ENCODE data around the gene MRPL49.
A peak's percentile ranks its signal among the peaks of the same experiment; 100 is the strongest.
"Not testable (repeated sequence)": the region's sequence is repeated elsewhere in the genome, so short reads cannot be mapped to it uniquely, and the experiment has no call there.

The MRPL49 gene

DNA sequence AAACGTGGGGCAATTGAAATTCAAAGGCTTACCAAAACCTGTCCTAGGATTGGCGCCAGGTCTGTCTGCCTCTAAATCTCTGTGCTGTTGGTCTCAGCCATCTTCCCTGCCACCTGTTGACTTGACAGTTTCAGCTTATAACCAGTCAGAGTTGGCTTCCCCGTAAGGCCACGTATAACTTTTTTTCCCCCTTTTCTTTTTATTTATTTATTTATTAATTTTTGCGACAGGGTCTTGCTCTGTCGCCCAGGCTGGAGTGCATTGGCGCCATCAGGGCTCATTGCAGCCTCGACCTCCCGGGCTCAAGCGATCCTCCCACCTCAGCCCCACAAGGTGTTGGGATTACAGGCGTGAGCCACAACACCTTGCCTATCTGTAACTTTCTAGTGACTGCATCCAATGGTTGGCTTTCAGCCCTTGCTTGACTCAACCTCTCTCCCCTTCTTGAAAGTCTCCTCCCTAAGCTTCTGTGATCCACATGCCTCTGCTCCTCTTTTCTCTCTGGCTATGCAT, 13.6 kb downstream of the MRPL49 start:
- H3K4me1 ChIP-seq (ENCODE audit: control insufficient read depth, insufficient read depth, low read length, poor library complexity, severe bottlenecking), result peaks cover 9% of the 10 kb centered on the region
- peak overlapping the region; percentile 99 for H3K4me3 ChIP-seq (ENCODE audit: extremely low read depth, insufficient read depth, low read length, poor library complexity, severe bottlenecking)
- peaks cover 24% of the 10 kb centered on the region for H3K36me3 ChIP-seq (ENCODE audit: control insufficient read depth, insufficient read depth, low read length)
- 70 to 76% methylated on average over 8 to 9 of the region's 11 CpGs for WGBS, 2 experiments (ENCODE audit: insufficient coverage in 2 of 2)
- H3K9me3 ChIP-seq (ENCODE audit: control insufficient read depth, low read length), result no peaks in the 10 kb centered on the region
- peak overlapping the region; percentile 98 for H3K27ac ChIP-seq (ENCODE audit: low read depth, low read length, severe bottlenecking)

DNA sequence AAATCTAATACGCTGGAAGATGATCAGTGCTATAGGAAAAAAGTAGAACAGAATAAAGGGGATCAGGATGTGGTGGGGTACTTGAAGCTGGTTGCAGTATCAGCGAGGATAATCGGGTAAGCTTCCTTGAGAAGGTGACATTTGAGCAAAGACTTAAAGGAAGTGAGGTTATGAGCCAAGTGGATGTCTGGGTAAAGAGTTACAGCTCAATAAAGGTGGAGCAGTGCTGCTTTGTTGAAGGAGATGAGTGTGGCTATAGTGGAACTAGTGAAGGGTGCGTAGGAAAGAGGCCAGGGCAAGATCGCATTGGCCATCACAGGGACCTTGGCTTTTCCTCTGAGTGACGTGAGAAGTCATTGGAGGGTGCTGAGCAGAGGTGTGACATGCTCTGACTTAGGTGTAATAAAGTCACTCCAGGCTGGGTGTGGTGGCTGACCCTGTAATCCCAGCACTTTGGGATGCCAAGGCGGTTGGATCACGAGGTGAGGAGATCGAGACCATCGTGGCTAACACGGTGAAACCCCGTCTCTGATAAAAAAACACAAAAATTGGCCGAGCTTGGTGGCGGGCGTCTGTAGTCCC, 14.5 kb downstream of the MRPL49 start:
- Histone ChIP-seq H3K36me3 (ENCODE audit: control insufficient read depth, insufficient read depth, low read length) (peaks cover 15% of the 10 kb centered on the region), H3K4me3 (ENCODE audit: extremely low read depth, insufficient read depth, low read length, poor library complexity, severe bottlenecking) (no peak overlapping the region), H3K4me1 (ENCODE audit: control insufficient read depth, insufficient read depth, low read length, poor library complexity, severe bottlenecking) (peaks cover 9% of the 10 kb centered on the region), H3K9me3 (ENCODE audit: control insufficient read depth, low read length) (no peaks in the 10 kb centered on the region), H3K27ac (ENCODE audit: low read depth, low read length, severe bottlenecking) (no peak overlapping the region)
- 89 to 90% methylated on average over 14 to 15 of the region's 15 CpGs for WGBS, 2 experiments (ENCODE audit: insufficient coverage in 2 of 2)

DNA sequence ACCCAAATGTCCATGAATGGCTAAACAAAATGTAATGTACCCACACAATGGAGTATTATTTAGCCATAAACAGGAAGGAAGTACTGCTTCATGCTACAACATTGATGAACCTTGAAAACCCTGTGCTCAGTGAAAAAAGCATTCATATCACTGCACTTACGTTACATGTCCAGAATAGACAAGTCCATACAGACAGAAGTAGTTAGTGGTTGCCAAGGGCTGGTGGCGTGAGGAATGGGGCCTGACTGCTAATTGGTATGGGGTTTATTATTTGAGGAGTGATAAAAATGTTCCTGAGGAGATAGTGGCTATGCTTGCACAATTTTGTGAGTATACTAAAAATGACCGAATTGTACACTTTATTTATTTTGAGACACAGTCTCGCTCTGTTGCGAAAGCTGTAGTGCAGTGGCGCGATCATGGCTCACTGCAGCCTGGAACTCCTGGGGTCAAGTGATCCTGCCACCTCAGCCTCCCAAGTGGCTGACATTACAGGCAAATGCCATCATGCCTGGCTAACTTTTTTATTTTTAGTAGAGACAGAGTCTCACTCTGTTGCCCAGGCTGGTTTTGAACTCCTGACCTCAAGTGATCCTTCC, 19.9 kb downstream of the MRPL49 start:
- 91 to 93% methylated on average over 6 of the region's 7 CpGs for WGBS, 2 experiments (ENCODE audit: insufficient coverage in 2 of 2)
- no peaks in the 10 kb centered on the region for H3K36me3 ChIP-seq (ENCODE audit: control insufficient read depth, insufficient read depth, low read length)
- peaks cover 8% of the 10 kb centered on the region for H3K9me3 ChIP-seq (ENCODE audit: control insufficient read depth, low read length)
- H3K4me1 ChIP-seq (ENCODE audit: control insufficient read depth, insufficient read depth, low read length, poor library complexity, severe bottlenecking), result no peaks in the 10 kb centered on the region
- H3K4me3 ChIP-seq (ENCODE audit: extremely low read depth, insufficient read depth, low read length, poor library complexity, severe bottlenecking), result no peak overlapping the region
- H3K27ac ChIP-seq (ENCODE audit: low read depth, low read length, severe bottlenecking), result no peak overlapping the region

DNA sequence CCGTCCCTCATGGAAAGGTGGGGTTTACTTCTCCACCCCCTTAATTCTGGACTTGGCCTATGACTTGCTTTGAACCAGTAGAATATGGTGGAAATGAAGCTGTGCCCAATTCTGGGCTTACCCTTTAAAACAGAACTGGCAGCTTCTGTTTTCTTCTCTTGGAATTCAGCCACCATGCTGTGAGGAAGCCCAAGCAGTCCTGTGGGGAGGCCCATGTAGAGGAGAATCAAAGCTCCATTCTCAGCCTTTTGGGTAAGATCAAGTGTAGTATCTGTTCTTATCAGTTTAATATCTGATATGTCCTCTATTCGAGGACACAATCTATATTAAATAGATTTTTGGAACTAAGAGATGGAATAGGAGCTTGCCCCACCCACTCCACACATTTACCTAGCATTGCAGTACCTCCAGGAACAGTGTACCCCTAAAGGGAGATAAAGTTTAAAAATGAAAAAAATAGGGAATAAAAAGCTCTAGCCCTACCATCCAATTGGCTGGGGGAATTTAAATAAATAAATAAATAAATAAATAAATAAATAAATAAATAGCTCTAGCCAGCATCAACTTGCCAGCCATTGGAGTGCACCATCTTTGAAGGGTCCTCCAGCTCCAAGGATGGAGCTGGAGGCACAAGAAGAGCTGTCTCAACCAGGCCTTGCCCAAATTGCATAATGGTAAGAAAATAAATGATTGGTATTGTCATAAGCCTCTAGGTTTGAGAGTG, 25.4 kb downstream of the MRPL49 start:
- Histone ChIP-seq H3K9me3 (ENCODE audit: control insufficient read depth, low read length) (peaks cover 13% of the 10 kb centered on the region), H3K4me3 (ENCODE audit: extremely low read depth, insufficient read depth, low read length, poor library complexity, severe bottlenecking) (no peak overlapping the region), H3K4me1 (ENCODE audit: control insufficient read depth, insufficient read depth, low read length, poor library complexity, severe bottlenecking) (peaks cover 6% of the 10 kb centered on the region), H3K36me3 (ENCODE audit: control insufficient read depth, insufficient read depth, low read length) (no peaks in the 10 kb centered on the region), H3K27ac (ENCODE audit: low read depth, low read length, severe bottlenecking) (no peak overlapping the region)
- WGBS, 2 experiments (ENCODE audit: insufficient coverage in 2 of 2), result no CpG with 5 or more reads among the region's 2 CpGs

DNA sequence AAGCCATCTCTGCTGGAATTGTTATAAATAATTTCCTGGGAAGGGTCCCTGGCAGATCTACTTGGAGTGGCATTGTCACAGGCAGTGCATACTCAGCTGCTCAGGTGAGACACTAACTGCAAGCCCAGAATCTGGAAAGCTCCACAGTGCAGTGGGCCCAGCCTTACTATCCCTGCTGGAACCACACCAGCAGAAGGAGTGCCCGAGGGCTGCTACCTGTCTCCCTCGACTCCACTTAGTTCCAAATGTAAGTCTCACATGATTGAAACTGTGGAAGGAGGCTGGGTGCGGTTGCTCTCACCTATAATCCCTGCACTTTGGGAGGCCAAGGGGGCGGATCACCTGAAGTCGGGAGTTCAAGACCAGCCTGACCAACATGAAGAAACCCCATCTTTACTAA, 26.5 kb downstream of the MRPL49 start:
- Histone ChIP-seq H3K9me3 (ENCODE audit: control insufficient read depth, low read length) (peaks cover 13% of the 10 kb centered on the region), H3K4me1 (ENCODE audit: control insufficient read depth, insufficient read depth, low read length, poor library complexity, severe bottlenecking) (peaks cover 6% of the 10 kb centered on the region), H3K27ac (ENCODE audit: low read depth, low read length, severe bottlenecking) (no peak overlapping the region), H3K36me3 (ENCODE audit: control insufficient read depth, insufficient read depth, low read length) (no peaks in the 10 kb centered on the region), H3K4me3 (ENCODE audit: extremely low read depth, insufficient read depth, low read length, poor library complexity, severe bottlenecking) (no peak overlapping the region)
- 85% methylated on average over 2 to 5 of the region's 5 CpGs for WGBS, 2 experiments (ENCODE audit: insufficient coverage in 2 of 2)

DNA sequence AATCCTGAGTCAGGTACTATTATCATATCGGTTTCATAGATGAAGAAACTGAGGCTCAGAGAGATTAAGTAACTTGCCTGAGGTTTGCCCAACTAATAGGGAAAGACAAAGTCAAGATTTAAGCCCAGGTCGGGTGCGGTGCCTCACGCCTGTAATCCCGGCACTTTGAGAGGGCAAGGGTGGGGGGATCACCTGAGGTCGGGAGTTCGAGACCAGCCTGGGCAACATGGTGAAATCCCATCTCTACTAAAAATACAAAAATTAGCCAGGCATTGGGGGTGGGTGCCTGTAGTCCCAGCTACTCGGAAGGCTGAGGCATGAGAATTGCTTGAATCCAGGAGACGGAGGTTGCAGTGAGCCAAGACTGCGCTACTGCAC, 28.0 kb downstream of the MRPL49 start:
- H3K27ac ChIP-seq (ENCODE audit: low read depth, low read length, severe bottlenecking), result not testable (repeated sequence)

DNA sequence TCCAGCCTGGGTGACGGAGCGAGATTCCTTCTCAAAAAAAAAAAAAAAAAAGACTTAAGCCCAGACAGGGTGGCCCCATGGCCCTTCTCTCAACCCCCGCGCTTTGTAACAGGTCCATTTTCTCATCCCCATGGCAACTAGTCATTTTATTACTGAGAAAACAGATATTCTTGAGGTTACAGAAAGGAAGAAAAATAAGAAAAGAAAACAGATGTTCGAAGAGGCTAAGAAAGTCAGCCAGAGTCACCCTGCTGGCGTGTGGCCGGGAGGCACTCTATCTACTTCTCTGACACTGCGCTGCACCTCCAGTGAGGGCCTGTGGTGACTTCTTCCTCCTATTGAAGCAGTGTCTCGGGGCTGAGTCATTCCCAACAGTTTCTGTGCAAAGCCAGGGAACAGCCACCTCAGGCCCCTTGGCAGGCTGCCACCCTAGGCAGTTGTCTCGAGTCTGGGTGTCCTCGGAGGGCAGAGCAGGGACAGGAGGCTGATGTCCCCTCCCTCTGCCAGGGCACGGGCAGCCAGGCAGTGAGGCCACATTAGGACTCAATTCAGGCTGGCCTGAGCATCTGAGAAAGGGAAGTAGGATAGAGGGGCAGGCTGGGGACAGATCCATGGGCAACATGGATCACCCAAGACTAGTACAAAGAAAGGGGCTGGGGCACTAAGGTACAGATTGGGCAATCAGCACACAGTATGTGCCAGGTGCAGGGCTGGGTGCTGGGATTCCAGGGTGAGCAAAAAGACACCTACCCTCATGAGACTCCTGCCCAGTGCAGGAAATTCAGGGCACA, 28.6 kb downstream of the MRPL49 start:
- 71 to 78% methylated on average over 9 of the region's 12 CpGs for WGBS, 2 experiments (ENCODE audit: insufficient coverage in 2 of 2)
- Histone ChIP-seq H3K4me3 (ENCODE audit: extremely low read depth, insufficient read depth, low read length, poor library complexity, severe bottlenecking) (no peak overlapping the region), H3K36me3 (ENCODE audit: control insufficient read depth, insufficient read depth, low read length) (no peaks in the 10 kb centered on the region), H3K4me1 (ENCODE audit: control insufficient read depth, insufficient read depth, low read length, poor library complexity, severe bottlenecking) (peaks cover 6% of the 10 kb centered on the region), H3K27ac (ENCODE audit: low read depth, low read length, severe bottlenecking) (no peak overlapping the region), H3K9me3 (ENCODE audit: control insufficient read depth, low read length) (peaks cover 13% of the 10 kb centered on the region)

More for the DNA sequence above, 28.0 kb downstream of the MRPL49 start:
- H3K4me3 ChIP-seq (ENCODE audit: extremely low read depth, insufficient read depth, low read length, poor library complexity, severe bottlenecking); H3K36me3 ChIP-seq (ENCODE audit: control insufficient read depth, insufficient read depth, low read length); H3K4me1 ChIP-seq (ENCODE audit: control insufficient read depth, insufficient read depth, low read length, poor library complexity, severe bottlenecking): not testable (repeated sequence)
- 84 to 97% methylated on average over 4 to 8 of the region's 10 CpGs for WGBS, 2 experiments (ENCODE audit: insufficient coverage in 2 of 2)
- peaks cover 13% of the 10 kb centered on the region for H3K9me3 ChIP-seq (ENCODE audit: control insufficient read depth, low read length)

DNA sequence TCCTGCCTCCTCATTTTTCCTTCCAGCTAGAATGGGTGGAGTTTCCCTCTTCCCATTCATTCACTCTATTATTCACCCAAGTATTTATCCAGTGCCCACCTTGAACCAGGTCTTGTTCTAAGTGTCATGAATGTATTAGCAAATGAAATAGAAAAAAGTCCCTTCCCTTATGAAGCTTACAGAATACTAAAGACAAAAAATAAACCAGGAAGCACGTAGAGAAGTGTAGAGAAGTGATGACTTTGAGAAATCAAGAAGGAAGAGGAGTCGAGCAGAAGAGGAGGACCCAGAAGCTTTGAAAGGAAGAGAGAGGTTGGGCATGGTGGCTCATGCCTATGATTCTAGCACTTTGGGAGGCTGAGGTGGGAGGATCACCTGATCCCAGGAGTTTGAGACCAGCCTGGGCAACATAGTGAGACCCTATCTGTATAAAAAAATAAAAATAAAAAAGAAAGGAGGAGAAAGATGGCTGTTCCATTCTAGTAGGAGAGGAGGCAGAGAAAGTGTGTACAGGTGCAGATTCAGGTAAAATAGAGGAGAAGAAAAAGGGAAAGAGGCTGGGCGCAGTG, 29.3 kb downstream of the MRPL49 start:
- H3K27ac ChIP-seq (ENCODE audit: low read depth, low read length, severe bottlenecking), result no peak overlapping the region
- no peak overlapping the region for H3K4me3 ChIP-seq (ENCODE audit: extremely low read depth, insufficient read depth, low read length, poor library complexity, severe bottlenecking)
- peaks cover 10% of the 10 kb centered on the region for H3K9me3 ChIP-seq (ENCODE audit: control insufficient read depth, low read length)
- peaks cover 6% of the 10 kb centered on the region for H3K4me1 ChIP-seq (ENCODE audit: control insufficient read depth, insufficient read depth, low read length, poor library complexity, severe bottlenecking)
- no peaks in the 10 kb centered on the region for H3K36me3 ChIP-seq (ENCODE audit: control insufficient read depth, insufficient read depth, low read length)
- 83 to 96% methylated on average over 2 of the region's 3 CpGs for WGBS, 2 experiments (ENCODE audit: insufficient coverage in 2 of 2)

DNA sequence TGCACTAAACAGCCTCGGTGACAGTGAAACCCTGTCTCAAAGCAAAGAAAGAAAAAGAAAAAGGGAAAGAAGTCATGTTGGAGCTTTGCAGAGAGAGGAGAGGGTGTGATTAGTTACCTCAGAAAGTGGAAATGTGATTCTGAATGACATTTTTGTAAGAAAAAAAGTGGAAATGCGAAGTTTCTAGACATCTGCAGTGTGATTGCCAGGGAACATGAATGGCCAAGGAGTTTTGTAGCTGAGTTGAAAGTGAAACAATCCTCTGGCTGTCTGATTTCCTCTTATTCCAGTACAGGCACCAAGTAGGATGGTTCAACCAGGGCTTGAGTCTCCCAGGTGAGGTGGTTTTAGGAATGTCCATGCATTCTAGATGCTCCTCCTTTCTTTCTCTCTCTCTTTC, 30.0 kb downstream of the MRPL49 start:
- 79 to 88% methylated on average over 2 of the region's 2 CpGs for WGBS, 2 experiments (ENCODE audit: insufficient coverage in 2 of 2)

DNA sequence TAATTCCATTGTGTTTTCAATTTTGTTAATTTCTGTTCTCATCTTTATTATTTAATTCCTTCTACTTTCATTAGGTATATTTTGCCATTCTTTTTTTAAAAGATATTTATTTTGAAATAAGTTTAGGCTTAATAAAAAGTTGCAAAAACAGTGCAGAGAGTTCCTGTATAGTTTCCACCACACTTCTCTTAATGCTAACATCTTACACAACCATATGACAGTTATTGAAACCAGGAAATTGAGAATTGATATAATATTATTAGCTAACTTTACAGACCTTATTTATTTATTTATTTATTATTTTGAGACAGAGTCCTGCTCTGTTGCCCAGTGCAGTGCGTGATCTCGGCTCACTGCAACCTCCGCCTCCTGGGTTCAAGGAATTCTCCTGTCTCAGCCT, 34.1 kb downstream of the MRPL49 start:
- Histone ChIP-seq H3K36me3 (ENCODE audit: control insufficient read depth, insufficient read depth, low read length) (no peaks in the 10 kb centered on the region), H3K4me3 (ENCODE audit: extremely low read depth, insufficient read depth, low read length, poor library complexity, severe bottlenecking) (no peak overlapping the region), H3K27ac (ENCODE audit: low read depth, low read length, severe bottlenecking) (no peak overlapping the region), H3K4me1 (ENCODE audit: control insufficient read depth, insufficient read depth, low read length, poor library complexity, severe bottlenecking) (no peaks in the 10 kb centered on the region), H3K9me3 (ENCODE audit: control insufficient read depth, low read length) (no peaks in the 10 kb centered on the region)
- 100% methylated on average over 2 of the region's 3 CpGs; no CpG with 5 or more reads in 1 of the 2 experiments for WGBS, 2 experiments (ENCODE audit: insufficient coverage in 2 of 2)

More for the DNA sequence above, 30.0 kb downstream of the MRPL49 start:
- H3K4me1 ChIP-seq (ENCODE audit: control insufficient read depth, insufficient read depth, low read length, poor library complexity, severe bottlenecking), result peaks cover 6% of the 10 kb centered on the region
- peaks cover 4% of the 10 kb centered on the region for H3K9me3 ChIP-seq (ENCODE audit: control insufficient read depth, low read length)
- no peaks in the 10 kb centered on the region for H3K36me3 ChIP-seq (ENCODE audit: control insufficient read depth, insufficient read depth, low read length)
- H3K27ac ChIP-seq (ENCODE audit: low read depth, low read length, severe bottlenecking), result no peak overlapping the region
- H3K4me3 ChIP-seq (ENCODE audit: extremely low read depth, insufficient read depth, low read length, poor library complexity, severe bottlenecking), result no peak overlapping the region

Data from mesodermal cell (in vitro differentiated cells).